Ishikawa (cell line): ENCODE results near the gene NEURL1.

Experiments
- CEBPB ChIP-seq: IDR thresholded peaks from 2 replicates; pipeline ENCODE4 v1.6.1; 2012
- CREB1 ChIP-seq: IDR thresholded peaks from 2 replicates; pipeline ENCODE4 v1.6.1; 2012; ENCODE audit warnings: low read depth
- EGR1 ChIP-seq: IDR thresholded peaks from 2 replicates; pipeline ENCODE4 v1.6.1; 2012
- EP300 ChIP-seq: IDR thresholded peaks from 2 replicates; pipeline ENCODE4 v1.6.1; 2012; ENCODE audit warnings: borderline replicate concordance
- FOXM1 ChIP-seq: IDR thresholded peaks from 2 replicates; pipeline ENCODE4 v1.6.1; 2012; ENCODE audit warnings: low read depth, borderline replicate concordance
- MAX ChIP-seq: IDR thresholded peaks from 2 replicates; pipeline ENCODE4 v1.6.1; 2012
- NFIC ChIP-seq: IDR thresholded peaks from 2 replicates; pipeline ENCODE4 v1.6.1; 2012
- RAD21 ChIP-seq: IDR thresholded peaks from 2 replicates; pipeline ENCODE4 v1.6.1; 2012; ENCODE audit warnings: low read depth
- TAF1 ChIP-seq: IDR thresholded peaks from 2 replicates; pipeline ENCODE4 v1.6.1; 2012; ENCODE audit warnings: low read depth, mild to moderate bottlenecking
- TCF12 ChIP-seq: IDR thresholded peaks from 2 replicates; pipeline ENCODE4 v1.6.1; 2012; ENCODE audit warnings: low read depth
- TEAD4 ChIP-seq: IDR thresholded peaks from 2 replicates; pipeline ENCODE4 v1.6.1; 2012
- YY1 ChIP-seq: IDR thresholded peaks from 2 replicates; pipeline ENCODE4 v1.6.1; 2012; ENCODE audit warnings: low read depth
- ZBTB7A ChIP-seq: IDR thresholded peaks from 2 replicates; pipeline ENCODE4 v1.6.1; 2012; ENCODE audit warnings: low read depth
- TF ChIP-seq, protein P1 (sequence below): IDR thresholded peaks from 2 replicates; pipeline ENCODE4 v1.6.1; 2012; ENCODE audit warnings: low read depth, mild to moderate bottlenecking
- TF ChIP-seq, protein P2 (sequence below): IDR thresholded peaks from 2 replicates; pipeline ENCODE4 v1.6.1; 2012

NEURL1 gene

GRCh38 chr10:103541616-103542015 is 48.1 kb downstream of the NEURL1 start:
- TF ChIP-seq ZBTB7A, result no peak
- TF ChIP-seq, protein P1, sequence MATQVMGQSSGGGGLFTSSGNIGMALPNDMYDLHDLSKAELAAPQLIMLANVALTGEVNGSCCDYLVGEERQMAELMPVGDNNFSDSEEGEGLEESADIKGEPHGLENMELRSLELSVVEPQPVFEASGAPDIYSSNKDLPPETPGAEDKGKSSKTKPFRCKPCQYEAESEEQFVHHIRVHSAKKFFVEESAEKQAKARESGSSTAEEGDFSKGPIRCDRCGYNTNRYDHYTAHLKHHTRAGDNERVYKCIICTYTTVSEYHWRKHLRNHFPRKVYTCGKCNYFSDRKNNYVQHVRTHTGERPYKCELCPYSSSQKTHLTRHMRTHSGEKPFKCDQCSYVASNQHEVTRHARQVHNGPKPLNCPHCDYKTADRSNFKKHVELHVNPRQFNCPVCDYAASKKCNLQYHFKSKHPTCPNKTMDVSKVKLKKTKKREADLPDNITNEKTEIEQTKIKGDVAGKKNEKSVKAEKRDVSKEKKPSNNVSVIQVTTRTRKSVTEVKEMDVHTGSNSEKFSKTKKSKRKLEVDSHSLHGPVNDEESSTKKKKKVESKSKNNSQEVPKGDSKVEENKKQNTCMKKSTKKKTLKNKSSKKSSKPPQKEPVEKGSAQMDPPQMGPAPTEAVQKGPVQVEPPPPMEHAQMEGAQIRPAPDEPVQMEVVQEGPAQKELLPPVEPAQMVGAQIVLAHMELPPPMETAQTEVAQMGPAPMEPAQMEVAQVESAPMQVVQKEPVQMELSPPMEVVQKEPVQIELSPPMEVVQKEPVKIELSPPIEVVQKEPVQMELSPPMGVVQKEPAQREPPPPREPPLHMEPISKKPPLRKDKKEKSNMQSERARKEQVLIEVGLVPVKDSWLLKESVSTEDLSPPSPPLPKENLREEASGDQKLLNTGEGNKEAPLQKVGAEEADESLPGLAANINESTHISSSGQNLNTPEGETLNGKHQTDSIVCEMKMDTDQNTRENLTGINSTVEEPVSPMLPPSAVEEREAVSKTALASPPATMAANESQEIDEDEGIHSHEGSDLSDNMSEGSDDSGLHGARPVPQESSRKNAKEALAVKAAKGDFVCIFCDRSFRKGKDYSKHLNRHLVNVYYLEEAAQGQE, result no peak
- TF ChIP-seq TEAD4, result no peak
- no peak for TF ChIP-seq CREB1
- no peak for TF ChIP-seq EP300
- TF ChIP-seq FOXM1, result no peak
- no peak for TF ChIP-seq YY1
- TF ChIP-seq TCF12, result no peak
- TF ChIP-seq EGR1, result no peak
- no peak for TF ChIP-seq CEBPB
- no peak for TF ChIP-seq RAD21
- no peak for TF ChIP-seq MAX
- TF ChIP-seq TAF1, result no peak
- no peak for TF ChIP-seq NFIC
- TF ChIP-seq, protein P2, sequence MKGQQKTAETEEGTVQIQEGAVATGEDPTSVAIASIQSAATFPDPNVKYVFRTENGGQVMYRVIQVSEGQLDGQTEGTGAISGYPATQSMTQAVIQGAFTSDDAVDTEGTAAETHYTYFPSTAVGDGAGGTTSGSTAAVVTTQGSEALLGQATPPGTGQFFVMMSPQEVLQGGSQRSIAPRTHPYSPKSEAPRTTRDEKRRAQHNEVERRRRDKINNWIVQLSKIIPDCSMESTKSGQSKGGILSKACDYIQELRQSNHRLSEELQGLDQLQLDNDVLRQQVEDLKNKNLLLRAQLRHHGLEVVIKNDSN, result no peak

DNA sequence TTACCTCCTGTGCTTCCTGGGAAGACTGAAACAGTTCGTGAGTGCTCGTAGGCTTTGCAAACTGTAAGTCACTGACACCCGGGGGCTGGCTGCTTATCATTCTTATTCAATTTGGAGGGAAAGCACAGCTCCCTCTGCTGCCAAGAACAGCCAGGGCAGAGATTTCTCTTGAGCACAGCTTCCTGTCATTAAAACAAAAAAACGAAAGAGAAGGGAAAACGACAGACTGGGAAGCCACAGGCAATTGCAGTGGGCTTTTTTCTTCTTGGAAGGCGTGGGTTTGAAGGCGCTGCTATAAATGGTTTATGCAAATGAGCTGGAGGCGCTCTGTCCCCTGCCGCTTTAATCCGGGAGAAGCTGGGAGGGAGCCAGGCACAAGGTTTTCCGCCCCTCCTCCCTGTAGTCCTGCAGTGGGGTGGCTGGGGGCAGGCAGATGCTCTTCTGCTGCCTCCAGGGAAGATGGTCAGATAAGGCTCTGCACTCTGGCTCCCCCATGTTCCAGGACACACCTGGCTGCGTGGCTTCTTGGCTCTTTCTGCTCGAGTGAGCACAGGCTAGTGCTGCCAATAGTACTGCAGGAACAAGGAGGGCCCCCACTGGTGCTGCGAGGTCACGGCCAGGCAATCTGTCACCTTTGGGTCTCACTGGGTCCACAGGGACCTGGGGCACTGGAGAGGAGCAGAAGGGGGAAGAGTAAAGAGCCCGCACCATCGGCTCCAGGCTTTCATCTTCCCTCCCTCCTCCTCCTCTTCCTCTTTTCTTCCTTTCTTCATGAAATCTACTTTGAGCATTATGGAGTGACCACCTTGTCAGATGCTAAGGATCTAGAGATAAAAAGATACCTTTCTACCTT is 49.5 kb downstream of the NEURL1 start:
- TF ChIP-seq RAD21, result peak; percentile 35
- TF ChIP-seq CREB1, result no peak
- no peak for TF ChIP-seq FOXM1
- TF ChIP-seq TCF12, result no peak
- TF ChIP-seq, protein P2, result no peak
- no peak for TF ChIP-seq ZBTB7A
- TF ChIP-seq EGR1, result no peak
- TF ChIP-seq CEBPB, result no peak
- no peak for TF ChIP-seq YY1
- TF ChIP-seq MAX, result 0 out of 2 replicates have a peak, but pooled peaks have one; percentile 8
- TF ChIP-seq EP300, result no peak
- TF ChIP-seq, protein P1, result no peak
- TF ChIP-seq NFIC, result peak; percentile 9; the same call in 1 of the 2 replicates
- no peak for TF ChIP-seq TEAD4
- TF ChIP-seq TAF1, result no peak

DNA sequence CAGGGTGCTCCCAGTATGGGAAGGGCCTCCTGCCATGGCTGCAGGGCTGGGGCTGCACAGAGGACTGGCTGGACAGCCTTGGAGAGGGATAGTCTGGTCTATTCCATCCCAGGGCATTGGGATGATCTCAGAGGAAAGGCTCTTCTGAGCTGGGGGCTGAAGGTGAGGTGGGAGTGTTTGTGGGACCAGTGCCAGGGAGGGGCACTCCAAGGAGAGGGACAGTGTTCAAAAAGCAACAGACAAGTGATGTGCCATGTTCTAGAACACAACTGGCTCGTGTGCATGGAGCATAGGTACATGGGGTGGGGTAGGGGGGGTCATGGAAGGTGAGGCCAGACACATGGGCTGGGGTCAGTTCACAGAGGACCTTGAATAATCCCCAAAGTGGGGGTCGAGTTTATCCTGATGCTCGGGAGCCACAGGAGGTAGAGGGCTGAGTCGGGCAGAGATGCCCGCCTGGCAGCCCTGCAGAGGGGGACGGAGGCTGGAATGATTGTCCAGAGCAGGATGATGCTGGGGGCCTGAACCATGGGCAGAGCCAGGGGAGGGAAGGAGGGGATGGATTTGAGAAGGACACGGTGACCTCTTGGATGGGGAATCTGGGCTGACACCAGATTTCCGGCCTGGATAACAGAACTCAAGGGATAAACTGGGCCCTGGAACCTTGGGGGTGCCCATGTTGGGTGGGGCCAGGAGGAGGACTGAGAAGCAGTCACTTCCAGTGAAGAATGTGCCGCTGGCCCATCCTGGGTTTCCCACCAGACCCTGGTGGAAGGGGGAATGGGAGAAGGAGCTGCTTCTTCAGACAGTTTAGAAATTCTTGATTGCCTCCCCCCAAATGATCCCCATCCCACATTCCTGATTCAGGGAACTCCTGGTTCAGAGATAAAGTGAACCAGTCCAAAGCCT is 50.4 kb downstream of the NEURL1 start:
- TF ChIP-seq TEAD4 (no peak), TAF1 (no peak), CREB1 (no peak), CEBPB (no peak), MAX (no peak), ZBTB7A (no peak)
- TF ChIP-seq, protein P2, result no peak

- no peak for TF ChIP-seq TCF12
- TF ChIP-seq TAF1, result no peak
- TF ChIP-seq CREB1, result no peak
- no peak for TF ChIP-seq MAX
- TF ChIP-seq NFIC, result no peak
- TF ChIP-seq, protein P2, result no peak
- TF ChIP-seq FOXM1, result no peak
- TF ChIP-seq, protein P1, result no peak
- no peak for TF ChIP-seq CEBPB
- TF ChIP-seq EGR1, result no peak
- no peak for TF ChIP-seq ZBTB7A
- TF ChIP-seq EP300, result no peak
- no peak for TF ChIP-seq RAD21
- no peak for TF ChIP-seq YY1
- TF ChIP-seq TEAD4, result no peak
Observed at GRCh38 chr10:103544657-103545310, 51.3 kb downstream of the NEURL1 start.
